Tibial nerve (tissue), 4 donors: ENCODE results near the gene METTL17. TPM values are rescaled to one million over a fixed set of nuclear protein-coding genes. Genes with fewer than 3 reads are reported as not detected.

ENCODE experiments used
- DNase-seq, 2 donors: peaks; one replicate each; pipeline ENCODE4 v3.0.0-alpha.2; 2019; ENCODE audit warnings: low spot score in 2 of 2
- H3K27ac ChIP-seq, 4 donors: fragments of 200-600 bp; sonication (generic) in 3 of 4; one replicate each; pipeline ENCODE4 v1.5.1; 2017 to 2019; ENCODE audit warnings: mild to moderate bottlenecking in 1 of 4
- H3K27me3 ChIP-seq, 2 donors: fragments of 200-600 bp; sonication (generic) in 1 of 2; one replicate each; pipeline versions ENCODE4 v1.5.1 to v1.6.0; 2017 to 2019
- H3K36me3 ChIP-seq, 3 donors: fragments of 200-600 bp; sonication (generic); one replicate each; pipeline ENCODE4 v1.5.1; 2018 to 2019
- H3K4me1 ChIP-seq, 4 donors: fragments of 200-600 bp; sonication (generic) in 3 of 4; one replicate each; pipeline ENCODE4 v1.5.1; 2017 to 2019
- H3K4me3 ChIP-seq, 4 donors: fragments of 200-600 bp; sonication (generic) in 3 of 4; one replicate each; pipeline ENCODE4 v1.5.1; 2017 to 2019; ENCODE audit warnings: mild to moderate bottlenecking in 1 of 4, moderate library complexity in 1 of 4
- H3K9me3 ChIP-seq, 4 donors: fragments of 200-600 bp; sonication (generic) in 3 of 4; one replicate each; pipeline ENCODE4 v1.5.1; 2017 to 2019
- EP300 ChIP-seq, 2 donors: sonication (generic); formaldehyde crosslinking; IDR thresholded peaks; one replicate each; pipeline ENCODE4 v1.6.1; 2017; ENCODE audit warnings: antibody characterized with exemption in 2 of 2, mild to moderate bottlenecking in 1 of 2
- POLR2A ChIP-seq, 2 donors: fragments of 450-650 bp; IDR thresholded peaks; one replicate each; pipeline ENCODE4 v1.6.1; 2017; ENCODE audit warnings: antibody characterized with exemption in 2 of 2, mild to moderate bottlenecking in 2 of 2, moderate library complexity in 2 of 2
- WGBS, 2 donors: methylation state at CpG; one replicate each; pipeline ENCODE4 v1.1.5; 2018; 5-methylcytosine and 5-hydroxymethylcytosine counted together
- total RNA-seq, 4 donors: library from RNA; depleted of rRNA; stranded (reverse); fragments of >200 nt; gene quantifications; one replicate each; pipeline ENCODE4 v1.1.0, GENCODE V29; 2016
- TF ChIP-seq, protein P1 (sequence below), 5 experiments: fragments of 200-600 bp in 3 of 5; fragments of 450-650 bp in 2 of 5; sonication (generic) in 3 of 5; IDR thresholded peaks; one replicate each; pipeline ENCODE4 v1.5.1; 2016 to 2019; ENCODE audit warnings: antibody characterized with exemption in 5 of 5, mild to moderate bottlenecking in 3 of 5, moderate library complexity in 2 of 5

METTL17 gene
- total RNA-seq, 4 donors from 2014 or later = 61.5 to 134 (median 122) TPM

GRCh38 chr14:21029917-21030316 lies 40.1 kb downstream of the METTL17 start, which contains the start of gene TPPP2:
TPPP2 (plus strand) TSS chr14:21030217; CDS start chr14:21030582, 365 bp downstream.
- 91% methylated on average over 5 of the region's 5 CpGs for WGBS, 2 donors
- Histone ChIP-seq H3K36me3 (no peaks in the 10 kb centered on the region), H3K4me1 (peaks cover 0 to 29% (median 10%) of the 10 kb centered on the region in 4 donors), H3K27me3 (no peaks in the 10 kb centered on the region), H3K9me3 (no peaks in the 10 kb centered on the region), H3K27ac (peak within 1 kb of the TSS in 2 of 4 donors; percentile 99), H3K4me3 (no peak within 1 kb of the TSS)
- DNase-seq = no peak
- no peak for TF ChIP-seq EP300 (IDR thresholded peaks at IDR 0.05)
- no peak for TF ChIP-seq POLR2A (IDR thresholded peaks at IDR 0.05)
- TF ChIP-seq, protein P1, sequence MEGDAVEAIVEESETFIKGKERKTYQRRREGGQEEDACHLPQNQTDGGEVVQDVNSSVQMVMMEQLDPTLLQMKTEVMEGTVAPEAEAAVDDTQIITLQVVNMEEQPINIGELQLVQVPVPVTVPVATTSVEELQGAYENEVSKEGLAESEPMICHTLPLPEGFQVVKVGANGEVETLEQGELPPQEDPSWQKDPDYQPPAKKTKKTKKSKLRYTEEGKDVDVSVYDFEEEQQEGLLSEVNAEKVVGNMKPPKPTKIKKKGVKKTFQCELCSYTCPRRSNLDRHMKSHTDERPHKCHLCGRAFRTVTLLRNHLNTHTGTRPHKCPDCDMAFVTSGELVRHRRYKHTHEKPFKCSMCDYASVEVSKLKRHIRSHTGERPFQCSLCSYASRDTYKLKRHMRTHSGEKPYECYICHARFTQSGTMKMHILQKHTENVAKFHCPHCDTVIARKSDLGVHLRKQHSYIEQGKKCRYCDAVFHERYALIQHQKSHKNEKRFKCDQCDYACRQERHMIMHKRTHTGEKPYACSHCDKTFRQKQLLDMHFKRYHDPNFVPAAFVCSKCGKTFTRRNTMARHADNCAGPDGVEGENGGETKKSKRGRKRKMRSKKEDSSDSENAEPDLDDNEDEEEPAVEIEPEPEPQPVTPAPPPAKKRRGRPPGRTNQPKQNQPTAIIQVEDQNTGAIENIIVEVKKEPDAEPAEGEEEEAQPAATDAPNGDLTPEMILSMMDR (IDR thresholded peaks at IDR 0.05) = no peak

- no peak overlapping the region for H3K4me3 ChIP-seq
- no peak overlapping the region for H3K27ac ChIP-seq
- no peaks in the 10 kb centered on the region for H3K36me3 ChIP-seq
- H3K9me3 ChIP-seq = no peaks in the 10 kb centered on the region
- DNase-seq = no peak
- TF ChIP-seq POLR2A (IDR thresholded peaks at IDR 0.05) (no peak), EP300 (IDR thresholded peaks at IDR 0.05) (no peak)
- TF ChIP-seq, protein P1 (IDR thresholded peaks at IDR 0.05) = no peak
- no peaks in the 10 kb centered on the region for H3K27me3 ChIP-seq
- peaks cover 0 to 29% (median 10%) of the 10 kb centered on the region in 4 donors for H3K4me1 ChIP-seq
- 72 to 78% methylated on average over 12 of the region's 12 CpGs for WGBS, 2 donors
These were observed 40.8 kb downstream of the METTL17 start for GRCh38 chr14:21030531-21030930.

DNA sequence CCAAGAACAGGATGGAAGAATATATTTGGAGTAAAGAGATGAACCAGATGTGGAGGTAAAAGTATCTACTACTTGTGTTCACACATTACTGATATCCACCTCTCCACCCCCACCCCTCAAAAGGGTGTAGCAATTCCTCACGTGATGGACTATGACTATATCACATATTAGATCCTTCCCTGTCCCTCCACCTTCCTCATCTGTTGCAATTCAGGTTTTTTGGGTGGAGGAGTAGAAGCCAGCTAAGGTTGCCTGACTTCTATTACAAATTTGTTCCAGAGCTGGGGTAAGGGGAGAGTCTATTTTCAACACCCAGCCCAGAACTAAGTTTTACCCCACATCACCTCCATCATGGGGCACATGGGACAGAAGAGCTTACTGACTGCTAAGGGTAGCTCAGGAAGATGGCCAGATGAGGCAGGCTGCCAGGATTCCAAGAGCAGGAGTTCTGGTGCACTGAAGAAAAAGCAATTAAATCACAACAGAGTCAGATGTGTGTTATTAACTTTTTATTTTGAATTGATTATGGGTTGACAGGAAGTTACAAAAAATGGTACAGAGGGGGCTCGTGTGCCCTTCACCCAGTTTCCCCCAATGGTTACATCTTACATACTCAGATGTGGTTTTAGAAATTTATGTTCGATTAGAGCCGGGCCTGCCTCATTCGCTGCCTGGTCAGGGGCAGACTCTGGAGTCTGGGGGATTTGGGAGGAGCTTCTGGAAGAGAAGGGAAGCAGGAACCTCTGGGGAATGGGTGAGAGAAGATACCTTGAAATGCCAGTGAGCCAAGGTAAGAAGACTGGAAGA lies 42.7 kb downstream of the METTL17 start:
- H3K36me3 ChIP-seq = no peaks in the 10 kb centered on the region
- H3K9me3 ChIP-seq = no peaks in the 10 kb centered on the region
- peaks cover 0 to 18% (median 6%) of the 10 kb centered on the region in 4 donors for H3K4me1 ChIP-seq
- WGBS, 2 donors = 84 to 87% methylated on average over 5 of the region's 5 CpGs
- H3K27ac ChIP-seq = no peak overlapping the region
- DNase-seq = no peak
- TF ChIP-seq, protein P1 (IDR thresholded peaks at IDR 0.05) = no peak
- TF ChIP-seq POLR2A (IDR thresholded peaks at IDR 0.05) (no peak), EP300 (IDR thresholded peaks at IDR 0.05) (no peak)
- H3K4me3 ChIP-seq = no peak overlapping the region
- no peaks in the 10 kb centered on the region for H3K27me3 ChIP-seq

DNA sequence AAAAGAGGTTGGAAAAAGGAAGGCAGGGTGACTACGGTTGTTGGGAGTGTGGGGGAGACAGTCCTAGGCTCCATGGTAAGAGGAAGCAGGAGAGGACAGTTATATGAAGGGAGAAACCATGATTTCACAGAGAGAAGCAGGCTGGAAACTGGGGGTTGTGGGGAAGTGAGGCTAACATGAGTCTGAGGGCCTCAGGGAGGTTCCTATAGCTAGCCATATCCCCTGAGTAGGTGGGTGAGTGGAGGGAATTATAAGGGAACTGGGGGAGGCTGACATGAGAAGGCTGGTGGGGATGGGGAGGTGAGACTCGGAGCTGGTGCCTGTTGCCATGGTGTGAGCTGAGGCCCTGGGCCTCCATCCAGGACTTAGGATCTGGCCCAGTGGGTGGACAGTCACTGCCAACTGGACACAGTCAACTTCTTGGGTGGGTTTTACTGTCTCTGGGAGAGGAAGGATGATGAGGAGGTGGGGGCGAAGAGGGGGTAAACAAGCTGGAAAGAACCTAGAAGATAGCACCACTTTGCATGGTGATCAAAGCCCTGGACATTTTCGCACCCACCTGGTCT lies 43.4 kb downstream of the METTL17 start:
- Histone ChIP-seq H3K27me3 (no peaks in the 10 kb centered on the region), H3K27ac (no peak overlapping the region), H3K4me1 (peaks cover 0 to 19% (median 10%) of the 10 kb centered on the region in 4 donors), H3K36me3 (no peaks in the 10 kb centered on the region), H3K9me3 (no peaks in the 10 kb centered on the region), H3K4me3 (no peak overlapping the region)
- DNase-seq = no peak
- 90 to 92% methylated on average over 4 of the region's 4 CpGs for WGBS, 2 donors
- TF ChIP-seq, protein P1 (IDR thresholded peaks at IDR 0.05) = no peak
- TF ChIP-seq EP300 (IDR thresholded peaks at IDR 0.05) = no peak
- TF ChIP-seq POLR2A (IDR thresholded peaks at IDR 0.05) = no peak

DNA sequence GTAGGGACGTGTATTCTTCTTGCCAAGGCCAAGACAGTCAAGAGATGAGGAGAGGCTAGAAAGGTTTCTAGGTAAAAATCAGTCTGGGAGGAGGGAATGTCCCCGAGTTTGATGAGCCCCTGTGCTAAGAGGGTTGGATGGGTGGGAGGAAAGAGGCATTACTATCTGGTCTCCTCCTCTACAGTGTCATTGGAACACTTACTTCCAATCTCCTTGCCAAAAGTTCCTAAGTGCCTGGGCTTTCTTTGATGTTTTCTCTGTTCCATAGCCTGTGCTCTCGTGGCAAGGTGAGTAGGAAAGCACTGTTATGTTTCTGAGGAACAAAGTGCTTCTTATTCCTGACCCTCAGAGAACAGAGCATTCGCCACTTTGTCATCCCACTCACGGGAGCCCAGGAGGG lies 44.9 kb downstream of the METTL17 start, which contains the start of gene RNASE13:
RNASE13 (minus strand) TSS at position 101 of the 400 bp plus-strand sequence. CDS start 519 bp downstream, outside the sequence.
- H3K27ac ChIP-seq = no peak within 1 kb of the TSS
- TF ChIP-seq EP300 (IDR thresholded peaks at IDR 0.05) (no peak), POLR2A (IDR thresholded peaks at IDR 0.05) (no peak)
- TF ChIP-seq, protein P1 (IDR thresholded peaks at IDR 0.05) = no peak
- WGBS, 2 donors = 65 to 81% methylated on average over 5 of the region's 5 CpGs

More for the DNA sequence above, 44.9 kb downstream of the METTL17 start, which contains the start of gene RNASE13:
- Histone ChIP-seq H3K4me1 (peaks cover 0 to 34% (median 22%) of the 10 kb centered on the region in 4 donors), H3K36me3 (no peaks in the 10 kb centered on the region), H3K9me3 (no peaks in the 10 kb centered on the region), H3K27me3 (no peaks in the 10 kb centered on the region), H3K4me3 (no peak within 1 kb of the TSS)
- no peak for DNase-seq
